Peyer's patch (tissue), 4 donors: ENCODE data around the gene CCDC144A.
"Not testable (repeated sequence)": the region's sequence is repeated elsewhere in the genome, so short reads cannot be mapped to it uniquely, and the experiment has no call there.

Experiments
- POLR2A ChIP-seq, 2 donors: fragments of 450-650 bp; IDR thresholded peaks; one replicate each; pipeline ENCODE4 v1.5.1; 2017; ENCODE audit warnings: antibody characterized with exemption in 2 of 2, mild to moderate bottlenecking in 2 of 2, moderate library complexity in 2 of 2
- TF ChIP-seq, protein P1 (sequence below), 6 experiments: fragments of 450-650 bp in 4 of 6; fragments of 200-600 bp in 2 of 6; sonication (generic) in 1 of 6; IDR thresholded peaks; one replicate each; pipeline ENCODE4 v1.5.1; 2017 to 2019; ENCODE audit warnings: antibody characterized with exemption in 6 of 6, mild to moderate bottlenecking in 3 of 6, moderate library complexity in 1 of 6

DNA sequence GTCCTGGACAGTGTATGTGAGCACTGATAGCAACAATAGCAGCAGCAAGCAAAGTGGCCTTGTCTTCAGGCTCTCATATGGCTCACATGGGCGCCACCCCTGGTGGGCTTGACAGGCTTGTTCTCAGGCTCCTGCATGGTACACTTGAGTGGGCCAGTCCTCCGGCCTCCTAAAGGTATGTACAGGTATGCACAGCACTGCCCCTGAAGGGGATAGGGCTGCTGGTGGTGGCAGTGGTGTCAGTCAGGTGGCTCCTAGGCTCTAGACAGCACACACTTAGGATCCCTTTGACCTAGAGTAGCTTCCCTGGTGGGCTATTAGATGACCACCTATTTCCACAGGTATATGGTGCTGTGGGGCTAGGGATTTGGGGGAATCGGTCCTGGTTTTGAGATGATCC is 67.5 kb downstream of the CCDC144A start:
- TF ChIP-seq, protein P1, sequence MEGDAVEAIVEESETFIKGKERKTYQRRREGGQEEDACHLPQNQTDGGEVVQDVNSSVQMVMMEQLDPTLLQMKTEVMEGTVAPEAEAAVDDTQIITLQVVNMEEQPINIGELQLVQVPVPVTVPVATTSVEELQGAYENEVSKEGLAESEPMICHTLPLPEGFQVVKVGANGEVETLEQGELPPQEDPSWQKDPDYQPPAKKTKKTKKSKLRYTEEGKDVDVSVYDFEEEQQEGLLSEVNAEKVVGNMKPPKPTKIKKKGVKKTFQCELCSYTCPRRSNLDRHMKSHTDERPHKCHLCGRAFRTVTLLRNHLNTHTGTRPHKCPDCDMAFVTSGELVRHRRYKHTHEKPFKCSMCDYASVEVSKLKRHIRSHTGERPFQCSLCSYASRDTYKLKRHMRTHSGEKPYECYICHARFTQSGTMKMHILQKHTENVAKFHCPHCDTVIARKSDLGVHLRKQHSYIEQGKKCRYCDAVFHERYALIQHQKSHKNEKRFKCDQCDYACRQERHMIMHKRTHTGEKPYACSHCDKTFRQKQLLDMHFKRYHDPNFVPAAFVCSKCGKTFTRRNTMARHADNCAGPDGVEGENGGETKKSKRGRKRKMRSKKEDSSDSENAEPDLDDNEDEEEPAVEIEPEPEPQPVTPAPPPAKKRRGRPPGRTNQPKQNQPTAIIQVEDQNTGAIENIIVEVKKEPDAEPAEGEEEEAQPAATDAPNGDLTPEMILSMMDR (IDR thresholded peaks at IDR 0.05): not testable (repeated sequence)
- TF ChIP-seq POLR2A (IDR thresholded peaks at IDR 0.05): not testable (repeated sequence)
